Measurements from ENCODE around the gene PDIA4.

DNA sequence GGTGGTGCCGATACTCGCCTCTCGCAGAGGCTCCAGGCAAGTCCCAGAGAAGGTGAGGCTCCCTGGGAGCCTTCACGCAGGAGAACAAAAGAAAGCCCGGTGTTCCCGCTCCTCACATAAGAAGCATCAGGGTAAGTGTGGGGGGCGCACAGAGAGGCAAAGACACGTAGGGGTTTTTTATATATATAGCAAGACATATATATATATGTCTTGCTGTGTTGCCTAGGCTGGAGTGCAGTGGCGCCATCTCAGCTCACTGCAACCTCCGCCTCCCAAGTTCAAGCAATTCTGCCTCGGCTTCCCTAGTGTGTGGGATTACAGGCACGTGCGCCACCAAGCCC is 61.3 kb downstream of the PDIA4 start:
- TF ChIP-seq KDM5A (IDR thresholded peaks at IDR 0.05) (no peak), JUNB (IDR thresholded peaks at IDR 0.05) (no peak), RFX5 (IDR thresholded peaks at IDR 0.05) (no peak), POLR2A (IDR thresholded peaks at IDR 0.05; ENCODE audit: low read length) (no peak), CHD4 (IDR thresholded peaks at IDR 0.05; ENCODE audit: borderline replicate concordance) (no peak), CEBPB (IDR thresholded peaks at IDR 0.05) (no peak), SMC3 (IDR thresholded peaks at IDR 0.05) (no peak), RCOR1 (IDR thresholded peaks at IDR 0.05; ENCODE audit: low read depth, low read length) (no peak)
- TF ChIP-seq, protein P1, sequence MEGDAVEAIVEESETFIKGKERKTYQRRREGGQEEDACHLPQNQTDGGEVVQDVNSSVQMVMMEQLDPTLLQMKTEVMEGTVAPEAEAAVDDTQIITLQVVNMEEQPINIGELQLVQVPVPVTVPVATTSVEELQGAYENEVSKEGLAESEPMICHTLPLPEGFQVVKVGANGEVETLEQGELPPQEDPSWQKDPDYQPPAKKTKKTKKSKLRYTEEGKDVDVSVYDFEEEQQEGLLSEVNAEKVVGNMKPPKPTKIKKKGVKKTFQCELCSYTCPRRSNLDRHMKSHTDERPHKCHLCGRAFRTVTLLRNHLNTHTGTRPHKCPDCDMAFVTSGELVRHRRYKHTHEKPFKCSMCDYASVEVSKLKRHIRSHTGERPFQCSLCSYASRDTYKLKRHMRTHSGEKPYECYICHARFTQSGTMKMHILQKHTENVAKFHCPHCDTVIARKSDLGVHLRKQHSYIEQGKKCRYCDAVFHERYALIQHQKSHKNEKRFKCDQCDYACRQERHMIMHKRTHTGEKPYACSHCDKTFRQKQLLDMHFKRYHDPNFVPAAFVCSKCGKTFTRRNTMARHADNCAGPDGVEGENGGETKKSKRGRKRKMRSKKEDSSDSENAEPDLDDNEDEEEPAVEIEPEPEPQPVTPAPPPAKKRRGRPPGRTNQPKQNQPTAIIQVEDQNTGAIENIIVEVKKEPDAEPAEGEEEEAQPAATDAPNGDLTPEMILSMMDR (IDR thresholded peaks at IDR 0.05): no peak; the same call in 2 of the 3 replicates
- TF ChIP-seq, protein P2, sequence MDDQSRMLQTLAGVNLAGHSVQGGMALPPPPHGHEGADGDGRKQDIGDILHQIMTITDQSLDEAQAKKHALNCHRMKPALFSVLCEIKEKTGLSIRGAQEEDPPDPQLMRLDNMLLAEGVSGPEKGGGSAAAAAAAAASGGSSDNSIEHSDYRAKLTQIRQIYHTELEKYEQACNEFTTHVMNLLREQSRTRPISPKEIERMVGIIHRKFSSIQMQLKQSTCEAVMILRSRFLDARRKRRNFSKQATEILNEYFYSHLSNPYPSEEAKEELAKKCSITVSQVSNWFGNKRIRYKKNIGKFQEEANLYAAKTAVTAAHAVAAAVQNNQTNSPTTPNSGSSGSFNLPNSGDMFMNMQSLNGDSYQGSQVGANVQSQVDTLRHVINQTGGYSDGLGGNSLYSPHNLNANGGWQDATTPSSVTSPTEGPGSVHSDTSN (IDR thresholded peaks at IDR 0.05): no peak
- TF ChIP-seq, protein P3, sequence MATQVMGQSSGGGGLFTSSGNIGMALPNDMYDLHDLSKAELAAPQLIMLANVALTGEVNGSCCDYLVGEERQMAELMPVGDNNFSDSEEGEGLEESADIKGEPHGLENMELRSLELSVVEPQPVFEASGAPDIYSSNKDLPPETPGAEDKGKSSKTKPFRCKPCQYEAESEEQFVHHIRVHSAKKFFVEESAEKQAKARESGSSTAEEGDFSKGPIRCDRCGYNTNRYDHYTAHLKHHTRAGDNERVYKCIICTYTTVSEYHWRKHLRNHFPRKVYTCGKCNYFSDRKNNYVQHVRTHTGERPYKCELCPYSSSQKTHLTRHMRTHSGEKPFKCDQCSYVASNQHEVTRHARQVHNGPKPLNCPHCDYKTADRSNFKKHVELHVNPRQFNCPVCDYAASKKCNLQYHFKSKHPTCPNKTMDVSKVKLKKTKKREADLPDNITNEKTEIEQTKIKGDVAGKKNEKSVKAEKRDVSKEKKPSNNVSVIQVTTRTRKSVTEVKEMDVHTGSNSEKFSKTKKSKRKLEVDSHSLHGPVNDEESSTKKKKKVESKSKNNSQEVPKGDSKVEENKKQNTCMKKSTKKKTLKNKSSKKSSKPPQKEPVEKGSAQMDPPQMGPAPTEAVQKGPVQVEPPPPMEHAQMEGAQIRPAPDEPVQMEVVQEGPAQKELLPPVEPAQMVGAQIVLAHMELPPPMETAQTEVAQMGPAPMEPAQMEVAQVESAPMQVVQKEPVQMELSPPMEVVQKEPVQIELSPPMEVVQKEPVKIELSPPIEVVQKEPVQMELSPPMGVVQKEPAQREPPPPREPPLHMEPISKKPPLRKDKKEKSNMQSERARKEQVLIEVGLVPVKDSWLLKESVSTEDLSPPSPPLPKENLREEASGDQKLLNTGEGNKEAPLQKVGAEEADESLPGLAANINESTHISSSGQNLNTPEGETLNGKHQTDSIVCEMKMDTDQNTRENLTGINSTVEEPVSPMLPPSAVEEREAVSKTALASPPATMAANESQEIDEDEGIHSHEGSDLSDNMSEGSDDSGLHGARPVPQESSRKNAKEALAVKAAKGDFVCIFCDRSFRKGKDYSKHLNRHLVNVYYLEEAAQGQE (IDR thresholded peaks at IDR 0.05): no peak
- TF ChIP-seq, protein P4, sequence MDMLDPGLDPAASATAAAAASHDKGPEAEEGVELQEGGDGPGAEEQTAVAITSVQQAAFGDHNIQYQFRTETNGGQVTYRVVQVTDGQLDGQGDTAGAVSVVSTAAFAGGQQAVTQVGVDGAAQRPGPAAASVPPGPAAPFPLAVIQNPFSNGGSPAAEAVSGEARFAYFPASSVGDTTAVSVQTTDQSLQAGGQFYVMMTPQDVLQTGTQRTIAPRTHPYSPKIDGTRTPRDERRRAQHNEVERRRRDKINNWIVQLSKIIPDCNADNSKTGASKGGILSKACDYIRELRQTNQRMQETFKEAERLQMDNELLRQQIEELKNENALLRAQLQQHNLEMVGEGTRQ (IDR thresholded peaks at IDR 0.05): no peak

All from A549 (cell line).